SK-N-MC (cell line): ENCODE data around the gene INSC.

ENCODE experiments used
- EZH2 ChIP-seq: fragments of 200-600 bp; sonication (generic); IDR thresholded peaks from one replicate; pipeline ENCODE4 v1.6.1; 2017; ENCODE audit warnings: antibody characterized with exemption
- POLR2AphosphoS5 ChIP-seq: IDR thresholded peaks from 2 replicates; pipeline ENCODE4 v1.6.1; 2012; ENCODE audit warnings: mild to moderate bottlenecking, low read depth, low read length, borderline replicate concordance

- TF ChIP-seq EZH2 (no peak), POLR2AphosphoS5 (no peak)
Measured at GRCh38 chr11:15185021-15185420, 70.3 kb downstream of the INSC start.
